Measurements from ENCODE around the gene WDFY4.

The WDFY4 gene

GRCh38 chr10:48804740-48805182 lies 120.1 kb downstream of the WDFY4 start:
- Histone ChIP-seq H3K9ac (no peak overlapping the region), H4K20me1 (ENCODE audit: insufficient read depth) (no peaks in the 10 kb centered on the region)

DNA sequence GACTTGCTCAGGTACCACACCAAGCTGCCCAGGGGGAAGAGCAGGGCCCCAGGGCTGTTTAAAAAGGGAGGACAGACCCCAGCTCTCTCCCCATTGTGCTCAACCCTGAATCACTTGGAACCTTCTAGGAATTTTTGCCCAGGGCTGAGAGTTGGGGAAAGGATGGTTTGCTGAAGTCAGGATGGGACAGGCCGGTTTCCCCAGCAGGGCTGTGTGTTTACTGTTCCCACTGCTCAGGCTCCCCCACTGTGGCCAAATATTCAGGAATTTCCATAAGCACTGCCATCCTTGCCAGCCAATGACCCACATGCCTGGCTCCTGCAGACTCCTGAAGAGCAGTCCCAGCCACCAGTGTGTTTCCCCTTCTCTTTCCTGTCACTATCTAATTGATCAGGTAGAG lies 120.7 kb downstream of the WDFY4 start:
- no peak overlapping the region for H3K9ac ChIP-seq
- no peak overlapping the region for H3K4me3 ChIP-seq (IDR thresholded peaks at IDR 0.05; ENCODE audit: insufficient read depth, low read depth, low read length)
- H4K20me1 ChIP-seq (ENCODE audit: insufficient read depth): no peaks in the 10 kb centered on the region
- H2AFZ ChIP-seq (ENCODE audit: low read depth): no peak overlapping the region
- no peaks in the 10 kb centered on the region for H3K79me2 ChIP-seq (ENCODE audit: insufficient read depth, low read depth)
- H3K4me1 ChIP-seq (ENCODE audit: low read depth, poor library complexity, severe bottlenecking): no peaks in the 10 kb centered on the region
- no peaks in the 10 kb centered on the region for H3K36me3 ChIP-seq (ENCODE audit: insufficient read depth)
- no peak overlapping the region for H3K4me2 ChIP-seq
- H3K27ac ChIP-seq: no peak overlapping the region
- no peaks in the 10 kb centered on the region for H3K27me3 ChIP-seq (ENCODE audit: insufficient read depth, low read depth)
- TF ChIP-seq CTCF (conservative IDR thresholded peaks at IDR 0.05; ENCODE audit: low read depth, low read length): no peak

More at GRCh38 chr10:48804740-48805182, 120.1 kb downstream of the WDFY4 start:
- Histone ChIP-seq H2AFZ (ENCODE audit: low read depth) (no peak overlapping the region), H3K27me3 (ENCODE audit: insufficient read depth, low read depth) (no peaks in the 10 kb centered on the region), H3K4me2 (no peak overlapping the region), H3K4me1 (ENCODE audit: low read depth, poor library complexity, severe bottlenecking) (no peaks in the 10 kb centered on the region), H3K79me2 (ENCODE audit: insufficient read depth, low read depth) (no peaks in the 10 kb centered on the region), H3K36me3 (ENCODE audit: insufficient read depth) (no peaks in the 10 kb centered on the region), H3K4me3 (IDR thresholded peaks at IDR 0.05; ENCODE audit: insufficient read depth, low read depth, low read length) (no peak overlapping the region), H3K27ac (no peak overlapping the region)
- TF ChIP-seq CTCF (conservative IDR thresholded peaks at IDR 0.05; ENCODE audit: low read depth, low read length): no peak

- Histone ChIP-seq H3K27ac (no peak overlapping the region), H2AFZ (ENCODE audit: low read depth) (no peak overlapping the region), H3K4me1 (ENCODE audit: low read depth, poor library complexity, severe bottlenecking) (no peaks in the 10 kb centered on the region), H3K4me3 (IDR thresholded peaks at IDR 0.05; ENCODE audit: insufficient read depth, low read depth, low read length) (no peak overlapping the region), H3K27me3 (ENCODE audit: insufficient read depth, low read depth) (no peaks in the 10 kb centered on the region), H3K9ac (no peak overlapping the region), H3K79me2 (ENCODE audit: insufficient read depth, low read depth) (no peaks in the 10 kb centered on the region), H3K4me2 (no peak overlapping the region), H4K20me1 (ENCODE audit: insufficient read depth) (no peaks in the 10 kb centered on the region), H3K36me3 (ENCODE audit: insufficient read depth) (no peaks in the 10 kb centered on the region)
- no peak for TF ChIP-seq CTCF (conservative IDR thresholded peaks at IDR 0.05; ENCODE audit: low read depth, low read length)
Observed at GRCh38 chr10:48805848-48806247, 121.2 kb downstream of the WDFY4 start.

- H4K20me1 ChIP-seq (ENCODE audit: insufficient read depth): no peaks in the 10 kb centered on the region
- H3K36me3 ChIP-seq (ENCODE audit: insufficient read depth): no peaks in the 10 kb centered on the region
- no peaks in the 10 kb centered on the region for H3K27me3 ChIP-seq (ENCODE audit: insufficient read depth, low read depth)
- no peak overlapping the region for H3K4me2 ChIP-seq
- TF ChIP-seq CTCF (conservative IDR thresholded peaks at IDR 0.05; ENCODE audit: low read depth, low read length): no peak
- H3K9ac ChIP-seq: no peak overlapping the region
- H3K4me3 ChIP-seq (IDR thresholded peaks at IDR 0.05; ENCODE audit: insufficient read depth, low read depth, low read length): no peak overlapping the region
- no peak overlapping the region for H2AFZ ChIP-seq (ENCODE audit: low read depth)
- H3K4me1 ChIP-seq (ENCODE audit: low read depth, poor library complexity, severe bottlenecking): no peaks in the 10 kb centered on the region
- H3K27ac ChIP-seq: no peak overlapping the region
- H3K79me2 ChIP-seq (ENCODE audit: insufficient read depth, low read depth): no peaks in the 10 kb centered on the region
Observed at GRCh38 chr10:48806342-48806741, 121.7 kb downstream of the WDFY4 start.

All from KMS-11 (cell line).